Measurements from ENCODE around the gene ZNF565. TPM values are rescaled to one million over a fixed set of nuclear protein-coding genes. Genes with fewer than 3 reads are reported as not detected.

The ZNF565 gene
- total RNA-seq: 1 to 10 TPM; 4.3 to 8.5 (median 6.0) TPM

DNA sequence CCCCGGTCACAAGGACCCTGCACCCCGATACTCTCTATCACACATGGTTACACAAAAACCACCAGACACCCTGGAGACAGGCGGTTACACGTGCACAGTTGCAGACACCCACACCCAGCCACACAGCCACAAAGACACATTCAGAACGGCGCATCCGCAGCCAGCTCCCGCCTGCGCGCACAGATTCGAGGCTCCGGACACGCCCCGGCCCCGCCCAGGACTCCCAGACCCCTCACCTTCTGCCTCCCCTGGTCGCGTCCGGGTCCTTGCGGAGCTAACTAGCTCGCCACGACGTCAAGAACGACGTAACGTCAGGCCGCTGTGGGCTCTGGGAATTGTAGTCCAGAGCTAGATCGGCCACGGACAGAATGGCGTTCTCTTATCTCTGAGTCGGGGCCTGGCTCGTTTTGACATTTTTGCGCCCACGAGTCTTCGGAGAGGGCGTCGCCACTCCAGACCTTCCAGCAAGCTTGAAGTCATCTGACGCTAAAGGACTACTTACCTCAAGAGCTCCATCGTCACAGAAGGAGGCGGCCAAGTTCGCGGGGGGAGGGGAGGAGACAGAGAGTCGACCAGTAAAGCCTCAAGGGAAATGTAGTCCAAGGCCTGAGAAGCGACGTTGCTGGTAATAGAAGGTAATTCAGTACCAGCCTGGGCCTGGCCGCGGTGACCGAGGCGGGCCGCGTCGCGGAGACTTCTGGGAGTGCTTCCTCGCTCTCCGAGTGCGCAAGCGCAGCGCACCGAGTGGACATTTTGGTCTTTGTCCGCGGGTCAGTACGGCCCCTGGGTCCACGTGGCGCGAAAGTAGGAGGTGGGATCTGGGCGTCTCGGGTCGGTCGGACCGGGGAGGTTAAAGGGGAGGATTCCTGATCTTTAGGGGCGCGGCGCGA, at the start of gene ZNF565, which contains the start of gene ZNF146:
TSS of gene ZNF565 (minus strand) at position 280 of the 890 bp plus-strand sequence. CDS start 12,680 bp downstream, outside the sequence.
TSS of gene ZNF146 (plus strand) at position 721 of the 890 bp plus-strand sequence. CDS start 21,335 bp downstream, outside the sequence.
- ATAC-seq (ENCODE audit: low FRiP score): peak; percentile 98
- TF ChIP-seq CTCF (IDR thresholded peaks at IDR 0.05): no peak
- DNase-seq (ENCODE audit: low spot score): peak; percentile 88

- no peak for ATAC-seq (ENCODE audit: low FRiP score)
Measured at GRCh38 chr19:36259211-36259610, 44.7 kb upstream of the ZNF565 start.

GRCh38 chr19:36258028-36258875, 43.8 kb upstream of the ZNF565 start:
- TF ChIP-seq CTCF (IDR thresholded peaks at IDR 0.05): no peak
- no peak for DNase-seq (ENCODE audit: low spot score)
- no peak for ATAC-seq (ENCODE audit: low FRiP score)

More at GRCh38 chr19:36259211-36259610, 44.7 kb upstream of the ZNF565 start:
- TF ChIP-seq CTCF (IDR thresholded peaks at IDR 0.05): no peak
- no peak for DNase-seq (ENCODE audit: low spot score)

- no peak for TF ChIP-seq CTCF (IDR thresholded peaks at IDR 0.05)
- DNase-seq (ENCODE audit: low spot score) (no peak), ATAC-seq (ENCODE audit: low FRiP score) (no peak)
Measured at GRCh38 chr19:36257520-36257876, 43.0 kb upstream of the ZNF565 start.

DNA sequence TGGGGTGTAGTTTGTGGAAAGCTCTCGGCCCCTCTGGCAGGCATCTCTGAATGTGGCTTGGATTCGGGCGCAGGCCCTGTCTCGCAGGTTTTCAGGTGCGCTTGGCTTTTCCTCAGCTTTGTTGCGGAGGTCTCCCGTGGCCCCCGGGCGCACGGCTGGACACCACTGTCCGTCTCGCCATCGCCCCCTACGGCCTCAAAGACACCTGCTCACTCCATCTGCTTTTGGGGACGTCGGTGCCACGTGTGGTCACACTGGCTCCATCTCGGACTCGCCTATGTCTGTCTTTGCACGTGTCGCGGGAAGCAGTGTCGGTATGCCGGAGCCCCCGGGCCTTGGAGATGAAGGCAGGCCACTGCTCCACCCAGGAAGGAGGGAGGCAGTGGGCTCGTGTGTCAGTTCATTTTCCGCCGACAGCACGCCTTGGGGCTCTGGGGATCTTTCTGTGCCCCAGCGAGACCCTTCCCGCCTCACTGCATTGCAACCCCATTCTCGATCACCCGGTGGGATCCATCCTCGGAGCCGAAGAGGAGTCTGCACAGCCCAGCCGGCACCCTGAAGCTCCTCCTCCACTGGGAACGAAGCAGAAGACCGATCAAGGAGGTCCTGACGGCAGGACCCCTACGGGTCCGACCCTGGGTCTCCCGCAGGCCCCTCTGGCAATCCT, 42.5 kb upstream of the ZNF565 start:
- TF ChIP-seq CTCF (IDR thresholded peaks at IDR 0.05): no peak
- DNase-seq (ENCODE audit: low spot score): no peak
- ATAC-seq (ENCODE audit: low FRiP score): no peak

DNA sequence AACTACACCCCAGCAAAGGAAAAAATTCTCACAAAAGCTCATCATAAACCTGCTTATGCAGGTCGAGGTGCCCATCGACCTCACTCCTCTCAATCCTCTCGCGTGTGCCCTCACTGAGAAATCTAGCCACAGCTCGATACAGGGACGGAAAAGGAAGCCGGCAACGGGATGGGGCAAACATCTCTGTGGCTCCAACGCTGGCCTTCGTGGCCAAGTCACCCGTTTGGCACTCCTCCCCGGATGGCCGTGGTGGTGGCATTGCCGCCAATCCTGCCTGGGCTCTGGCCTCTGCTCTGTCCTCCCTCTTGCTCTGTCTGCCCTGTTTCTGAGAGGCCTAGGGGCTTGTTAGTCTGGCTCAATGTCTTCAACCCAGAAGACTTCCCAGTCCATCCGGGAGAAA, 41.6 kb upstream of the ZNF565 start:
- no peak for TF ChIP-seq CTCF (IDR thresholded peaks at IDR 0.05)
- ATAC-seq (ENCODE audit: low FRiP score) (no peak), DNase-seq (ENCODE audit: low spot score) (no peak)
